GM18867 (cell line): ENCODE measurements around the gene KLHDC8A.
"Not testable (repeated sequence)": the region's sequence is repeated elsewhere in the genome, so short reads cannot be mapped to it uniquely, and the experiment has no call there.

Experiments
- ATAC-seq: cut with Tn5 transposase; IDR thresholded peaks from one replicate; pipeline ENCODE4 v1.9.1; 2021; ENCODE audit warnings: mild to moderate bottlenecking, moderate library complexity; ENCODE audit not compliant: unreplicated experiment

Gene KLHDC8A

GRCh38 chr1:205298191-205298994 lies 58.3 kb downstream of the KLHDC8A start:
- ATAC-seq: no peak

- ATAC-seq: not testable (repeated sequence)
Observed at GRCh38 chr1:205297546-205298177, 59.1 kb downstream of the KLHDC8A start.

DNA sequence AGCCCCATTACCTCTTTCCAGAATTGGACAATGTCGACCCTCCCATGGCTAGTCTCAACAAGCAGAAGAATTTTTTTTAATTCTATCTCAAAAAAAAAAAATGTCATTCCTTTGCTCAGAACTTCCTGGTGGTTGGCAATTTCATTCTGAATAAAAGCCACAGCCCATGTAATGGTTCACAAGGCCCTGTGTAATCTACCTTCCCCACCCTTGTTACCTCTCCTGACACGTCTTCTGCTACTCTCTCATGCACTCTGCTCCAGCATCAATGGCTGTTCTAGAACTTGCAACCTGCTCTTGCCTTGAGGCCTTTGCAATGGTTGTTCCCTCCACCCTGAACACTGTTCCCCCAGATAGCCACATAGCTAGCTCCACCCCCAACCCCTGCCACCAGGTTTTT lies 60.6 kb downstream of the KLHDC8A start:
- no peak for ATAC-seq

DNA sequence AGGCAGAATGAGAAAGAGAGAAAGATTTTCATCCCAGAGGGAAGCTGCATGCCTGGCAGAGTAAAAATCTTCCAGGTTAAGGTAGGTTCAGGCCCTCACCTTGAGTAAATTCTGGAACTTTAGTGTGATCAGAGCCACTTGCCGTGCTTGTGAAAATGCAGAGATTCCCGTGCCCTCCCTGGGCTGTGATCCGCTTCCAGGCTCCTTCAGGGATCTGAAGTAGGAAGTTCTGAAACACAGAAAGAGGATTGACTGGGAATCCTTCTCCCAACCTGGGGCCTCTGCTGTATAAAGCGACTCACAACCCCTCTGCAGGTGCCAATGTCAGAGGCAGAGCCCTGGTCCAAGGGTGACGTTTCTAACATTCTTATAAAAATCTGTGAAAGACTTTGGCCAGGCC lies 61.8 kb downstream of the KLHDC8A start:
- ATAC-seq: no peak

GRCh38 chr1:205294175-205294917 lies 62.4 kb downstream of the KLHDC8A start:
- ATAC-seq: no peak

- ATAC-seq: no peak
Observed at GRCh38 chr1:205293350-205294074, 63.2 kb downstream of the KLHDC8A start.

- ATAC-seq: no peak
Observed at GRCh38 chr1:205291596-205291995, 65.1 kb downstream of the KLHDC8A start.

DNA sequence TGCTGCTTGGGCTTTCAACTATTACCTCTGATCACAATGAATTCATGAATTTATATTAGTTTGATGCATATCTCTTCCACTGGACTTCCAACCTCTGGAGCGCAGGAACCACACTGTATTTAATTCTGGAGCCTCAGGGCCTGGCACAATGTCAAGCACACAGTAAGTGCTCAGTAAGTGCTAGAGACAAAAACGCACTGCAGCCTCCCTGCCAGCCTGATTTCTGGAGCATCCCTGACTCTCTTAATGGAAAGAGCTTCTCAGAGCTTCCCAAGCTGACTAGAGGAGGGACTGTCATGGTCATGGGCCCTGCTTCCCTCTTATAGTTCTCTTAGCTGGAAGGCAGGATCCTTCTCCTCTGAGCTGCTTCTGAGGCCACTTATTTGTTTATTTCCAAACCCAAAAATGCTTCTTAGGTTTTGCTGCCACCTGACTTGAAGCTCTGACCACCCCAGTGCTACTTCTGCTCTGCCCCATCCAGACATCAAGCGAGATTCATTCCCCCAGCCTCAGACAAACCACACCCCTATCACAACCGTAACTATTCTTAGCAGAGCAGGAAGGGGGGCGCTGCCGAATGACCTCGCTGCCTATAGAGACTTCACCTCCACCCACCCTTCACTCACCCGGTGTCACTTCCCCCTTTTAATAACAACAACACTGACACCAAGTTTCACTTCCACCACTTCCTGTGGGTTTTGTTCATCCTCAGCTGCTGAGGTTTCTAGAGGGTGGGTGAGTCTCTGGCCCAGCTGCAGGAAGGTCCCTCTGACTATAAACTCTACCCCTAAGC lies 68.8 kb downstream of the KLHDC8A start:
- peak; percentile 78 for ATAC-seq

DNA sequence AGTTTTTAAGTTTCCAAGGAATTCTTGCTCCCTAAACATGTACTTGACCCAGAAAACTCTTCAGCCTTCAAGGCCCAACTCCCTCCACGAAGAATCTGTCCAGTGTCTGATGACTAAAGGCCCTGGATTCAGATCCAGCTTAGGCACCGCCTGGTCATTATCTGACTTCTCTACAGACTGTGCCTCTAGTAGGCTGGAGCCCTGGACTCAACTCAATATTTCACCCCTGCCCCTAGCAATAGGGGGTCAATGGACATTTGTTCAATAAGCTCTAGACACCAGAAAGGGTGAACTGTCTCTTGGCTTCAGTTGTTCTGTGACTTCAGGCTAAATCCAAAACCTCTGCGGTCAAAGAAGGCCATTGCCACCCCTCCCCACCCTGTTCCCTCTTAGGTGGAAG lies 69.6 kb downstream of the KLHDC8A start:
- ATAC-seq: no peak

DNA sequence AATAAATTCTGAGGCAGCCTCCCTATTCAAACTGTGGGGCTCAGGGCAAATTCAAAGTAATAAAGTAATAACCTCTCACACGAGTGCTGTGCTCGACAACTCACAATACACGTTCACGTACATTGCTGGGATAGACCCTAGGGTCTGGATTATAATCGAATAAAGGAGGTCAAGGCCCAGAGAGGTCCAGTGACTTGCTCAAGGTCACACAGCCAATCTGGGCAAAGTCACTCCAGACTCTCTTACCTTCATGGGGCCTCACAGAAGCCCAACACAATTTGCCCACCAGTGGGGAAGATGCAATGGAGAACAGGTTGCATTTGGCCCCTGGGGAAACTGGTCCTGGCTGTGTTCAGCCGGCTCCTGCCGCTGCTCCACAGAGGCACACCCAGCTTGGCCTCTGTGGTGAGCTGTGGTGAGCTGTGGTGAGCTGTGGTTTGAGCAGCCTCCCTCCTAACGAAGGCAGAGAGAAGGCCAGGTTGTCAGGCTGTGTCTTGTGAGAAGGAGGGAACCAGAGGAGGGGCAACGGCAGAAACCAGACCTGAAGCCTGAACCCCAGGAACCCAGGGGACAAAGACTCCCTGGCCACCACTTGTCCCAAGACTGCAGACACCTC lies 70.3 kb downstream of the KLHDC8A start:
- peak; percentile 32 for ATAC-seq
